GM19025 (cell line): ENCODE measurements around the gene DISC1.
A peak's percentile ranks its signal among the peaks of the same experiment; 100 is the strongest.
"Not testable (repeated sequence)": the region's sequence is repeated elsewhere in the genome, so short reads cannot be mapped to it uniquely, and the experiment has no call there.

ENCODE experiments used
- ATAC-seq: cut with Tn5 transposase; IDR thresholded peaks from one replicate; pipeline ENCODE4 v1.9.1; 2021; ENCODE audit warnings: mild to moderate bottlenecking, low read depth, moderate library complexity; ENCODE audit not compliant: unreplicated experiment

Gene DISC1

GRCh38 chr1:231605149-231606100 is 21.2 kb upstream of the DISC1 start:
- ATAC-seq: no peak

- ATAC-seq: no peak
Measured at GRCh38 chr1:231606712-231607111, 19.9 kb upstream of the DISC1 start.

GRCh38 chr1:231610388-231610787 is 16.2 kb upstream of the DISC1 start:
- ATAC-seq: no peak

GRCh38 chr1:231611111-231611510 is 15.5 kb upstream of the DISC1 start:
- ATAC-seq: no peak

GRCh38 chr1:231611851-231612250 is 14.7 kb upstream of the DISC1 start:
- ATAC-seq: no peak

- ATAC-seq: peak; percentile 98
Measured at GRCh38 chr1:231612393-231613089, 14.0 kb upstream of the DISC1 start.

GRCh38 chr1:231613419-231614349 is 12.9 kb upstream of the DISC1 start:
- ATAC-seq: no peak

- no peak for ATAC-seq
Measured at GRCh38 chr1:231616667-231617066, 9.9 kb upstream of the DISC1 start.

- no peak for ATAC-seq
Measured at GRCh38 chr1:231618609-231619256, 7.9 kb upstream of the DISC1 start.

- no peak for ATAC-seq
Measured at GRCh38 chr1:231619257-231619634, 7.3 kb upstream of the DISC1 start.

GRCh38 chr1:231625042-231625441 is 1.5 kb upstream of the DISC1 start:
- not testable (repeated sequence) for ATAC-seq

- ATAC-seq: no peak
Measured at GRCh38 chr1:231625975-231626534, 535 bp upstream of the DISC1 start.

- no peak for ATAC-seq
Measured at GRCh38 chr1:231626951-231627614, 493 bp downstream of the DISC1 start.

- ATAC-seq: no peak
Measured at GRCh38 chr1:231628207-231628876, 1.8 kb downstream of the DISC1 start.

GRCh38 chr1:231629132-231629531 is 2.5 kb downstream of the DISC1 start:
- ATAC-seq: no peak

GRCh38 chr1:231630558-231631205 is 4.1 kb downstream of the DISC1 start:
- ATAC-seq: no peak

- ATAC-seq: no peak
Measured at GRCh38 chr1:231631717-231632116, 5.1 kb downstream of the DISC1 start.

- no peak for ATAC-seq
Measured at GRCh38 chr1:231632119-231632518, 5.5 kb downstream of the DISC1 start.
